ENCODE data around the gene AMBP.

The AMBP gene

GRCh38 chr9:114021578-114021977 lies 56.5 kb downstream of the AMBP start:
- peaks cover 4 to 17% of the 10 kb centered on the region in 2 donors for H3K9me3 ChIP-seq (ENCODE audit: control insufficient read depth in 1 of 2, low read length in 2 of 2)
- no peak overlapping the region for H3K9ac ChIP-seq (ENCODE audit: low read depth in 1 of 2, low read length in 2 of 2)
- H3K4me1 ChIP-seq (ENCODE audit: control insufficient read depth in 1 of 2, insufficient read depth in 2 of 2, low read length in 2 of 2), result no peaks in the 10 kb centered on the region
- no peak overlapping the region for H3K27ac ChIP-seq (ENCODE audit: low read depth, low read length)
- H3K36me3 ChIP-seq (ENCODE audit: control insufficient read depth in 1 of 2, insufficient read depth in 2 of 2, low read length in 2 of 2), result peaks cover 4 to 6% of the 10 kb centered on the region in 2 donors
- no peak overlapping the region for H3K4me3 ChIP-seq (ENCODE audit: low read depth in 1 of 2, low read length in 2 of 2)
- no peaks in the 10 kb centered on the region for H3K27me3 ChIP-seq (ENCODE audit: control insufficient read depth in 1 of 2, insufficient read depth in 2 of 2, low read length in 2 of 2)

- peaks cover 4 to 10% of the 10 kb centered on the region in 2 donors for H3K9me3 ChIP-seq (ENCODE audit: control insufficient read depth in 1 of 2, low read length in 2 of 2)
- H3K27ac ChIP-seq (ENCODE audit: low read depth, low read length), result no peak overlapping the region
- peaks cover 0 to 6% of the 10 kb centered on the region in 2 donors for H3K36me3 ChIP-seq (ENCODE audit: control insufficient read depth in 1 of 2, insufficient read depth in 2 of 2, low read length in 2 of 2)
- H3K4me3 ChIP-seq (ENCODE audit: low read depth in 1 of 2, low read length in 2 of 2), result no peak overlapping the region
- no peaks in the 10 kb centered on the region for H3K27me3 ChIP-seq (ENCODE audit: control insufficient read depth in 1 of 2, insufficient read depth in 2 of 2, low read length in 2 of 2)
- no peak overlapping the region for H3K9ac ChIP-seq (ENCODE audit: low read depth in 1 of 2, low read length in 2 of 2)
- H3K4me1 ChIP-seq (ENCODE audit: control insufficient read depth in 1 of 2, insufficient read depth in 2 of 2, low read length in 2 of 2), result no peaks in the 10 kb centered on the region
Measured at GRCh38 chr9:114017741-114018715, 60.1 kb downstream of the AMBP start.

GRCh38 chr9:114016629-114017423 lies 61.3 kb downstream of the AMBP start:
- Histone ChIP-seq H3K4me3 (ENCODE audit: low read depth in 1 of 2, low read length in 2 of 2) (no peak overlapping the region), H3K36me3 (ENCODE audit: control insufficient read depth in 1 of 2, insufficient read depth in 2 of 2, low read length in 2 of 2) (peaks cover 0 to 6% of the 10 kb centered on the region in 2 donors)

GRCh38 chr9:114016101-114016500 lies 62.0 kb downstream of the AMBP start:
- H3K27ac ChIP-seq (ENCODE audit: low read depth, low read length), result no peak overlapping the region
- H3K27me3 ChIP-seq (ENCODE audit: control insufficient read depth in 1 of 2, insufficient read depth in 2 of 2, low read length in 2 of 2), result no peaks in the 10 kb centered on the region
- no peak overlapping the region for H3K9ac ChIP-seq (ENCODE audit: low read depth in 1 of 2, low read length in 2 of 2)
- no peak overlapping the region for H3K4me3 ChIP-seq (ENCODE audit: low read depth in 1 of 2, low read length in 2 of 2)
- no peaks in the 10 kb centered on the region for H3K4me1 ChIP-seq (ENCODE audit: control insufficient read depth in 1 of 2, insufficient read depth in 2 of 2, low read length in 2 of 2)
- H3K9me3 ChIP-seq (ENCODE audit: control insufficient read depth in 1 of 2, low read length in 2 of 2), result peaks cover 0 to 5% of the 10 kb centered on the region in 2 donors
- peaks cover 0 to 6% of the 10 kb centered on the region in 2 donors for H3K36me3 ChIP-seq (ENCODE audit: control insufficient read depth in 1 of 2, insufficient read depth in 2 of 2, low read length in 2 of 2)

More at GRCh38 chr9:114016629-114017423, 61.3 kb downstream of the AMBP start:
- no peaks in the 10 kb centered on the region for H3K4me1 ChIP-seq (ENCODE audit: control insufficient read depth in 1 of 2, insufficient read depth in 2 of 2, low read length in 2 of 2)
- H3K9me3 ChIP-seq (ENCODE audit: control insufficient read depth in 1 of 2, low read length in 2 of 2), result peaks cover 0 to 5% of the 10 kb centered on the region in 2 donors
- no peak overlapping the region for H3K27ac ChIP-seq (ENCODE audit: low read depth, low read length)
- no peaks in the 10 kb centered on the region for H3K27me3 ChIP-seq (ENCODE audit: control insufficient read depth in 1 of 2, insufficient read depth in 2 of 2, low read length in 2 of 2)
- H3K9ac ChIP-seq (ENCODE audit: low read depth in 1 of 2, low read length in 2 of 2), result no peak overlapping the region

GRCh38 chr9:114015607-114016006 lies 62.5 kb downstream of the AMBP start:
- H3K27me3 ChIP-seq (ENCODE audit: control insufficient read depth in 1 of 2, insufficient read depth in 2 of 2, low read length in 2 of 2), result no peaks in the 10 kb centered on the region
- peaks cover 3 to 6% of the 10 kb centered on the region in 2 donors for H3K36me3 ChIP-seq (ENCODE audit: control insufficient read depth in 1 of 2, insufficient read depth in 2 of 2, low read length in 2 of 2)
- H3K9me3 ChIP-seq (ENCODE audit: control insufficient read depth in 1 of 2, low read length in 2 of 2), result peaks cover 0 to 5% of the 10 kb centered on the region in 2 donors
- H3K4me3 ChIP-seq (ENCODE audit: low read depth in 1 of 2, low read length in 2 of 2), result no peak overlapping the region
- H3K4me1 ChIP-seq (ENCODE audit: control insufficient read depth in 1 of 2, insufficient read depth in 2 of 2, low read length in 2 of 2), result no peaks in the 10 kb centered on the region
- H3K27ac ChIP-seq (ENCODE audit: low read depth, low read length), result no peak overlapping the region
- H3K9ac ChIP-seq (ENCODE audit: low read depth in 1 of 2, low read length in 2 of 2), result no peak overlapping the region

GRCh38 chr9:114014044-114014443 lies 64.1 kb downstream of the AMBP start:
- no peaks in the 10 kb centered on the region for H3K4me1 ChIP-seq (ENCODE audit: control insufficient read depth in 1 of 2, insufficient read depth in 2 of 2, low read length in 2 of 2)
- H3K27ac ChIP-seq (ENCODE audit: low read depth, low read length), result no peak overlapping the region
- no peaks in the 10 kb centered on the region for H3K27me3 ChIP-seq (ENCODE audit: control insufficient read depth in 1 of 2, insufficient read depth in 2 of 2, low read length in 2 of 2)
- no peak overlapping the region for H3K9ac ChIP-seq (ENCODE audit: low read depth in 1 of 2, low read length in 2 of 2)
- no peaks in the 10 kb centered on the region for H3K9me3 ChIP-seq (ENCODE audit: control insufficient read depth in 1 of 2, low read length in 2 of 2)
- no peak overlapping the region for H3K4me3 ChIP-seq (ENCODE audit: low read depth in 1 of 2, low read length in 2 of 2)
- peaks cover 3 to 6% of the 10 kb centered on the region in 2 donors for H3K36me3 ChIP-seq (ENCODE audit: control insufficient read depth in 1 of 2, insufficient read depth in 2 of 2, low read length in 2 of 2)

GRCh38 chr9:114012126-114012525 lies 66.0 kb downstream of the AMBP start:
- H3K9ac ChIP-seq (ENCODE audit: low read depth in 1 of 2, low read length in 2 of 2), result no peak overlapping the region
- no peak overlapping the region for H3K4me3 ChIP-seq (ENCODE audit: low read depth in 1 of 2, low read length in 2 of 2)
- peaks cover 0 to 8% of the 10 kb centered on the region in 2 donors for H3K36me3 ChIP-seq (ENCODE audit: control insufficient read depth in 1 of 2, insufficient read depth in 2 of 2, low read length in 2 of 2)
- H3K4me1 ChIP-seq (ENCODE audit: control insufficient read depth in 1 of 2, insufficient read depth in 2 of 2, low read length in 2 of 2), result no peaks in the 10 kb centered on the region
- no peaks in the 10 kb centered on the region for H3K9me3 ChIP-seq (ENCODE audit: control insufficient read depth in 1 of 2, low read length in 2 of 2)
- no peak overlapping the region for H3K27ac ChIP-seq (ENCODE audit: low read depth, low read length)
- H3K27me3 ChIP-seq (ENCODE audit: control insufficient read depth in 1 of 2, insufficient read depth in 2 of 2, low read length in 2 of 2), result no peaks in the 10 kb centered on the region

GRCh38 chr9:114011313-114011712 lies 66.8 kb downstream of the AMBP start:
- Histone ChIP-seq H3K9ac (ENCODE audit: low read depth in 1 of 2, low read length in 2 of 2) (no peak overlapping the region), H3K9me3 (ENCODE audit: control insufficient read depth in 1 of 2, low read length in 2 of 2) (no peaks in the 10 kb centered on the region), H3K36me3 (ENCODE audit: control insufficient read depth in 1 of 2, insufficient read depth in 2 of 2, low read length in 2 of 2) (peaks cover 0 to 8% of the 10 kb centered on the region in 2 donors), H3K4me1 (ENCODE audit: control insufficient read depth in 1 of 2, insufficient read depth in 2 of 2, low read length in 2 of 2) (no peaks in the 10 kb centered on the region), H3K4me3 (ENCODE audit: low read depth in 1 of 2, low read length in 2 of 2) (no peak overlapping the region), H3K27me3 (ENCODE audit: control insufficient read depth in 1 of 2, insufficient read depth in 2 of 2, low read length in 2 of 2) (no peaks in the 10 kb centered on the region), H3K27ac (ENCODE audit: low read depth, low read length) (no peak overlapping the region)
